IMR-90 (cell line): Measurements from ENCODE around the gene SH2D7. TPM values are rescaled to one million over a fixed set of nuclear protein-coding genes. Genes with fewer than 3 reads are reported as not detected.

ENCODE experiments used
- ATAC-seq: fragments of 200-7000 bp; cut with Tn5 transposase; 2 replicates; pipeline ENCODE4 v1.9.1; 2020; ENCODE audit warnings: low read depth, mild to moderate bottlenecking, moderate library complexity
- BruUV-seq: library from RNA; stranded (reverse); fragments of 400-500 nt; replicated peaks from 2 replicates; lab custom pipeline; 2021; lab: Mats Ljungman, UMichigan
- CTCF ChIA-PET: fragments of 300-600 bp; formaldehyde crosslinking; extraction: SDS; loops from one replicate; lab custom pipeline; 2021; ENCODE audit warnings: antibody characterized with exemption; lab: Yijun Ruan, JAX
- POLR2A ChIA-PET: fragments of 300-600 bp; sonication (Branson Sonifier 250); formaldehyde crosslinking; loops from one replicate; lab custom pipeline; 2022; ENCODE audit warnings: antibody characterized with exemption; ENCODE audit not compliant: unreplicated experiment; lab: Charles Lee
- DNase-seq: peaks from one replicate; pipeline ENCODE4 v3.0.0; 2013
- H2AFZ ChIP-seq: replicated peaks from 2 replicates; pipeline ENCODE3; 2013; ENCODE audit warnings: low read length, mild to moderate bottlenecking; ENCODE audit not compliant: poor library complexity
- H2AK5ac ChIP-seq: 2 replicates; pipeline ENCODE4 v1.6.1; 2013; ENCODE audit warnings: low read depth, low read length, inconsistent platforms
- H2AK9ac ChIP-seq: replicated peaks from 2 replicates; pipeline ENCODE3; 2013; ENCODE audit warnings: mild to moderate bottlenecking, low read depth, low read length, moderate library complexity; ENCODE audit not compliant: poor library complexity
- H2BK120ac ChIP-seq: 2 replicates; pipeline ENCODE4 v1.6.1; 2013; ENCODE audit warnings: low read depth, low read length, inconsistent platforms
- H2BK15ac ChIP-seq: 3 replicates; pipeline ENCODE4 v1.6.1; 2013; ENCODE audit warnings: low read depth, low read length, inconsistent platforms
- H2BK20ac ChIP-seq: 2 replicates; pipeline ENCODE4 v1.6.1; 2013; ENCODE audit warnings: low read depth, mild to moderate bottlenecking, inconsistent platforms, low read length, moderate library complexity
- H2BK5ac ChIP-seq: 2 replicates; pipeline ENCODE4 v1.6.1; 2013; ENCODE audit warnings: mild to moderate bottlenecking, low read depth, low read length, inconsistent platforms; ENCODE audit not compliant: poor library complexity, severe bottlenecking
- H3K14ac ChIP-seq: replicated peaks from 2 replicates; pipeline ENCODE4 v1.6.1; 2013; ENCODE audit warnings: low read depth, low read length, inconsistent platforms
- H3K18ac ChIP-seq: 2 replicates; pipeline ENCODE4 v1.6.1; 2013; ENCODE audit warnings: low read depth, low read length, control low read depth
- H3K23ac ChIP-seq: 2 replicates; pipeline ENCODE4 v1.6.1; 2013; ENCODE audit warnings: low read depth, low read length, inconsistent platforms
- H3K27ac ChIP-seq: 2 replicates; pipeline ENCODE4 v1.5.1; 2013; ENCODE audit warnings: mild to moderate bottlenecking, control low read depth, low read length; ENCODE audit not compliant: insufficient read depth
- H3K27me3 ChIP-seq: 2 replicates; pipeline ENCODE4 v1.6.1; 2013; ENCODE audit warnings: low read length; ENCODE audit not compliant: control insufficient read depth, insufficient read depth
- H3K36me3 ChIP-seq: 2 replicates; pipeline ENCODE4 v1.6.1; 2013; ENCODE audit warnings: low read length, mixed read lengths; ENCODE audit not compliant: control insufficient read depth, insufficient read depth
- H3K4ac ChIP-seq: 2 replicates; pipeline ENCODE4 v1.6.1; 2013; ENCODE audit warnings: low read depth, low read length, inconsistent platforms
- H3K4me1 ChIP-seq: 2 replicates; pipeline ENCODE4 v1.6.1; 2013; ENCODE audit warnings: low read length, mixed read lengths; ENCODE audit not compliant: control insufficient read depth, insufficient read depth
- H3K4me2 ChIP-seq: 2 replicates; pipeline ENCODE4 v1.6.1; 2013; ENCODE audit warnings: low read depth, mild to moderate bottlenecking, control low read depth, low read length, moderate library complexity
- H3K4me3 ChIP-seq: 2 replicates; pipeline ENCODE4 v1.5.1; 2013; ENCODE audit warnings: low read depth, mild to moderate bottlenecking, control low read depth, low read length, moderate library complexity; ENCODE audit not compliant: insufficient read depth
- H3K56ac ChIP-seq: 2 replicates; pipeline ENCODE4 v1.6.1; 2013; ENCODE audit warnings: low read length, inconsistent platforms; ENCODE audit not compliant: insufficient read depth; ENCODE audit errors: extremely low read depth
- H3K79me1 ChIP-seq, 2 experiments: 2 replicates each; pipeline ENCODE4 v1.6.1; 2013; ENCODE audit warnings: low read length in 2 of 2, inconsistent platforms in 1 of 2, low read depth in 1 of 2
- H3K9ac ChIP-seq: 2 replicates; pipeline ENCODE4 v1.6.1; 2013; ENCODE audit warnings: low read depth, low read length, control low read depth
- H3K9me1 ChIP-seq: 2 replicates; pipeline ENCODE4 v1.6.1; 2013; ENCODE audit warnings: low read length, inconsistent platforms; ENCODE audit not compliant: insufficient read depth
- H3K9me3 ChIP-seq: 2 replicates; pipeline ENCODE4 v1.6.1; 2013; ENCODE audit warnings: low read length; ENCODE audit not compliant: control insufficient read depth, insufficient read depth
- H4K20me1 ChIP-seq: 2 replicates; pipeline ENCODE4 v1.6.1; 2013; ENCODE audit warnings: low read length, inconsistent platforms; ENCODE audit not compliant: insufficient read depth
- H4K5ac ChIP-seq: 2 replicates; pipeline ENCODE4 v1.6.1; 2013; ENCODE audit warnings: mild to moderate bottlenecking, low read depth, low read length, control low read depth
- H4K8ac ChIP-seq, 2 experiments: 2 replicates each; pipeline ENCODE4 v1.6.1; 2013; ENCODE audit warnings: low read depth in 2 of 2, low read length in 2 of 2, control low read depth in 1 of 2, inconsistent platforms in 1 of 2
- H4K91ac ChIP-seq: 2 replicates; pipeline ENCODE4 v1.6.1; 2013; ENCODE audit warnings: low read depth, low read length, inconsistent platforms; ENCODE audit not compliant: insufficient read depth
- CHD1 ChIP-seq: IDR thresholded peaks from 2 replicates; pipeline ENCODE4 v1.6.1; 2012; ENCODE audit warnings: low read depth, low read length, improper control_type of control experiment
- MAFK ChIP-seq: IDR thresholded peaks from 2 replicates; pipeline ENCODE4 v1.6.1; 2012; ENCODE audit warnings: low read depth, low read length, improper control_type of control experiment
- MAZ ChIP-seq: IDR thresholded peaks from 2 replicates; pipeline ENCODE4 v1.6.1; 2012; ENCODE audit warnings: low read depth, mild to moderate bottlenecking, low read length, improper control_type of control experiment, moderate library complexity, borderline replicate concordance
- NFE2L2 ChIP-seq: fragments of 150-350 bp; IDR thresholded peaks from 2 replicates; pipeline ENCODE4 v1.6.1; 2016; ENCODE audit warnings: low read depth, mild to moderate bottlenecking, low read length
- POLR2A ChIP-seq: IDR thresholded peaks from 2 replicates; pipeline ENCODE4 v1.6.1; 2012; ENCODE audit warnings: mild to moderate bottlenecking, low read depth, low read length
- WGBS, 2 experiments: methylation state at CpG; one replicate each; pipeline versions ENCODE4 v1.1.5 to v1.1.7; 2013; ENCODE audit warnings: missing lambda C conversion rate in 2 of 2; ENCODE audit not compliant: insufficient read length in 1 of 2; ENCODE audit errors: extremely low coverage in 2 of 2; 5-methylcytosine and 5-hydroxymethylcytosine counted together
- dilution Hi-C: fragments of 300-500 bp; cut with HindIII; formaldehyde crosslinking; loops from one replicate; pipeline ENCODE4 v1.14.3; 2018; ENCODE audit warnings: low sequenced_read_pairs; ENCODE audit not compliant: unreplicated experiment
- in situ Hi-C: fragments of 300-500 bp; cut with MboI; formaldehyde crosslinking; loops from 3 replicates; pipeline ENCODE4 v1.14.3; 2019; ENCODE audit warnings: low sequenced_read_pairs, inconsistent platforms, mixed read lengths
- intact Hi-C: fragments of 100-400 bp; cut with micrococcal nuclease; formaldehyde crosslinking; loops from 2 replicates; pipeline ENCODE4 v1.10.0; 2022
- polyA plus RNA-seq, 3 experiments: library from polyadenylated mRNA; depleted of rRNA; stranded (reverse); fragments of >200 nt; gene quantifications; 2 replicates each; pipeline ENCODE4 v1.2.3, GENCODE V29; 2012; ENCODE audit warnings: low replicate concordance in 1 of 3
- total RNA-seq: library from RNA; depleted of rRNA; stranded (reverse); fragments of >200 nt; gene quantifications from 2 replicates; pipeline ENCODE4 v1.2.3, GENCODE V29; 2012
- TF ChIP-seq, protein P1 (sequence below): conservative IDR thresholded peaks from 2 replicates; pipeline ENCODE4 v1.5.1; 2012; ENCODE audit warnings: mild to moderate bottlenecking, low read depth, low read length, improper control_type of control experiment
- TF ChIP-seq, protein P2 (sequence below): fragments of 150-350 bp; IDR thresholded peaks from 2 replicates; pipeline ENCODE4 v1.6.1; 2016; ENCODE audit warnings: low read depth, mild to moderate bottlenecking, low read length, moderate library complexity, borderline replicate concordance

SH2D7 gene
- total and polyA plus RNA-seq, 2 of the 4 experiments (the other 2 are of a cell fraction), result not detected

DNA sequence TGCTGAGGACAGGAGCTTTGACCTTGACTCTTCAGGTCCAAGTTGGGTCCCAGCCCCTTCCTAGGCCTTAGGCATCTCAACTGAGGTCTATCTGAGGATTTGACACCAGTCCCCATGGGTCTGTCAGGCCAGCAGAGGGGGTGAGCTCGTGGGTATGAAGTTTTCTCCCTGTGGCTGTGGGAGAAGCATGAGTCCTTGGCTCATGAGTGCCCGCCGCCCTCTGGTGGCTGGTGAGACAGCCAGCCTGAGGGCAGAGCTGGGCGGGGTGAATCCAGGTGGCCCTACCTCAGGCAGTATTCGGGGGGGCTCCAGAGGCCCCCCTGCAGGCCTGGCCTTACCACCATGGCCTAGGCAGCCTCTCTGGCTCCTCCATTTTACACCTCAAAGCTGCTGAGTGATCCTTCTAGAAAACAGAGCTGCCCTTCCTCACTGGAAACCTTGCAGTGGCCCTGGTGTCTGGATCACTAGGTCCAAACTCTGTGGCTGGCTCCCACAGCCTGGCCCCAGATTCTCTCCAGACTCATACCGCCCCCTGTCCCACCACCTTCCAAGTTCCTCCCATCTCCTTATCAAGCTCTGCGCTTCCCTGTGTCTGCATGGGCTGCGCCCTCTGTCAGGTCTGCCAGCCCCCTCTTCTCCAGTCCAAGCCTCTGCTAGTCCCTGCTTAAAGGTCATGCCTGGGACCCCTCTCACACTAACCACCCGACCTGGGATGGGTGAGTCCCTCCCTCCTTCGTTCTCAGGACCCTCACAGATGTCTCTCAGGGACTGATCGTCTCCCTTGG is 16.1 kb downstream of the SH2D7 start (continued):
- TF ChIP-seq, protein P1, sequence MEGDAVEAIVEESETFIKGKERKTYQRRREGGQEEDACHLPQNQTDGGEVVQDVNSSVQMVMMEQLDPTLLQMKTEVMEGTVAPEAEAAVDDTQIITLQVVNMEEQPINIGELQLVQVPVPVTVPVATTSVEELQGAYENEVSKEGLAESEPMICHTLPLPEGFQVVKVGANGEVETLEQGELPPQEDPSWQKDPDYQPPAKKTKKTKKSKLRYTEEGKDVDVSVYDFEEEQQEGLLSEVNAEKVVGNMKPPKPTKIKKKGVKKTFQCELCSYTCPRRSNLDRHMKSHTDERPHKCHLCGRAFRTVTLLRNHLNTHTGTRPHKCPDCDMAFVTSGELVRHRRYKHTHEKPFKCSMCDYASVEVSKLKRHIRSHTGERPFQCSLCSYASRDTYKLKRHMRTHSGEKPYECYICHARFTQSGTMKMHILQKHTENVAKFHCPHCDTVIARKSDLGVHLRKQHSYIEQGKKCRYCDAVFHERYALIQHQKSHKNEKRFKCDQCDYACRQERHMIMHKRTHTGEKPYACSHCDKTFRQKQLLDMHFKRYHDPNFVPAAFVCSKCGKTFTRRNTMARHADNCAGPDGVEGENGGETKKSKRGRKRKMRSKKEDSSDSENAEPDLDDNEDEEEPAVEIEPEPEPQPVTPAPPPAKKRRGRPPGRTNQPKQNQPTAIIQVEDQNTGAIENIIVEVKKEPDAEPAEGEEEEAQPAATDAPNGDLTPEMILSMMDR, result peak; percentile 98

DNA sequence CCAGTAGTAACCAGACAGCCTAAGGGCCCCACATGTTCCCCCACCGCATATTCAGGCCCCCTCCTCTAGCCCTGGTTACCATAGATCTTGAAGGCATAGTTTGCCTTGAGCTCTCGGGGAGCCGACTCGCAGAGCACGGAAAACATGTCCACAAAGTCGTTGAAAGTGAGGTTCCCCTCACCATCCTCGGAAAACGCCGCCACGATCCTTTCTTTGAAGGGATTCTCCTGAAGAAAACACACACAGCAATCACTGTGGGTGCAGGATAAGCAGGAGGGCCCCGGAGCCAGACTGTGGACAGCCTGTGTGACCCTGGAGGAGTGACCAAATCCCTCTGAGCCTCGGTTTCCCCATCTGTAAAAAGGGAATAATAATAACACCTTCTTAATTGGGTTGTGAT is 16.8 kb downstream of the SH2D7 start:
- DNase-seq (no peak), ATAC-seq (no peak)
- CTCF ChIA-PET, result interaction anchor here (0.6 to 2.3 kb wide), 8 partner anchors 16 to 150 kb away, joined by 3 to 27 read pairs (median 8); partner anchors contain the start of gene SH2D7
- no peak overlapping the region for H4K91ac ChIP-seq
- H3K56ac ChIP-seq, result no peak overlapping the region
- H3K14ac ChIP-seq, result no peak overlapping the region
- H2BK5ac ChIP-seq, result no peak overlapping the region
- no peak for TF ChIP-seq NFE2L2
- TF ChIP-seq, protein P2, sequence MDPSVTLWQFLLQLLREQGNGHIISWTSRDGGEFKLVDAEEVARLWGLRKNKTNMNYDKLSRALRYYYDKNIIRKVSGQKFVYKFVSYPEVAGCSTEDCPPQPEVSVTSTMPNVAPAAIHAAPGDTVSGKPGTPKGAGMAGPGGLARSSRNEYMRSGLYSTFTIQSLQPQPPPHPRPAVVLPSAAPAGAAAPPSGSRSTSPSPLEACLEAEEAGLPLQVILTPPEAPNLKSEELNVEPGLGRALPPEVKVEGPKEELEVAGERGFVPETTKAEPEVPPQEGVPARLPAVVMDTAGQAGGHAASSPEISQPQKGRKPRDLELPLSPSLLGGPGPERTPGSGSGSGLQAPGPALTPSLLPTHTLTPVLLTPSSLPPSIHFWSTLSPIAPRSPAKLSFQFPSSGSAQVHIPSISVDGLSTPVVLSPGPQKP, result no peak
- TF ChIP-seq POLR2A, result no peak
- no peak for TF ChIP-seq MAZ
- TF ChIP-seq CHD1, result no peak
- no peak for TF ChIP-seq MAFK
- no peak overlapping the region for H3K4ac ChIP-seq
- H2AK9ac ChIP-seq, result no peak overlapping the region
- H3K18ac ChIP-seq, result no peak overlapping the region
- H3K4me2 ChIP-seq, result no peak overlapping the region
- 100% methylated on average over 3 of the region's 12 CpGs; no CpG with 5 or more reads in 1 of the 2 experiments for WGBS, 2 experiments
- peaks cover 11% of the 10 kb centered on the region; the same call in 1 of the 2 replicates for H4K20me1 ChIP-seq
- no peak overlapping the region for H3K27ac ChIP-seq
- no peak overlapping the region for H3K9ac ChIP-seq
- peaks cover 2% of the 10 kb centered on the region; the same call in 1 of the 2 replicates for H3K4me1 ChIP-seq
- no peaks in the 10 kb centered on the region for H3K9me1 ChIP-seq
- dilution Hi-C loops (no loop called here), in situ Hi-C loops (loop anchor here (5.0 kb wide), 1 partner anchor 142 kb away; no protein-coding TSS in a partner anchor), intact Hi-C loops (loop anchor here (2.0 kb wide), 2 partner anchors 104 to 150 kb away; no protein-coding TSS in a partner anchor)
- no peaks in the 10 kb centered on the region for H3K79me1 ChIP-seq
- H4K8ac ChIP-seq, result no peak overlapping the region
- H3K23ac ChIP-seq, result no peak overlapping the region
- POLR2A ChIA-PET, result no interaction called here
- no peaks in the 10 kb centered on the region for H3K9me3 ChIP-seq
- H2BK20ac ChIP-seq, result no peak overlapping the region
- no peaks in the 10 kb centered on the region; the same call in 1 of the 2 replicates for H3K27me3 ChIP-seq
- H2BK15ac ChIP-seq, result no peak overlapping the region
- H4K5ac ChIP-seq, result no peak overlapping the region
- no peaks in the 10 kb centered on the region for H3K36me3 ChIP-seq
- H2BK120ac ChIP-seq, result no peak overlapping the region
- no peak overlapping the region for H3K4me3 ChIP-seq
- BruUV-seq, result no TSS peak
- H2AK5ac ChIP-seq, result peak overlapping the region; percentile 33; the same call in 1 of the 2 replicates
- no peak overlapping the region for H2AFZ ChIP-seq
